Measurements from ENCODE around the gene MYL1. TPM values are rescaled to one million over a fixed set of nuclear protein-coding genes. Genes with fewer than 3 reads are reported as not detected.

Gene MYL1
- polyA plus RNA-seq (2012; ENCODE audit: insufficient read depth, insufficient read length, low read depth): not detected

DNA sequence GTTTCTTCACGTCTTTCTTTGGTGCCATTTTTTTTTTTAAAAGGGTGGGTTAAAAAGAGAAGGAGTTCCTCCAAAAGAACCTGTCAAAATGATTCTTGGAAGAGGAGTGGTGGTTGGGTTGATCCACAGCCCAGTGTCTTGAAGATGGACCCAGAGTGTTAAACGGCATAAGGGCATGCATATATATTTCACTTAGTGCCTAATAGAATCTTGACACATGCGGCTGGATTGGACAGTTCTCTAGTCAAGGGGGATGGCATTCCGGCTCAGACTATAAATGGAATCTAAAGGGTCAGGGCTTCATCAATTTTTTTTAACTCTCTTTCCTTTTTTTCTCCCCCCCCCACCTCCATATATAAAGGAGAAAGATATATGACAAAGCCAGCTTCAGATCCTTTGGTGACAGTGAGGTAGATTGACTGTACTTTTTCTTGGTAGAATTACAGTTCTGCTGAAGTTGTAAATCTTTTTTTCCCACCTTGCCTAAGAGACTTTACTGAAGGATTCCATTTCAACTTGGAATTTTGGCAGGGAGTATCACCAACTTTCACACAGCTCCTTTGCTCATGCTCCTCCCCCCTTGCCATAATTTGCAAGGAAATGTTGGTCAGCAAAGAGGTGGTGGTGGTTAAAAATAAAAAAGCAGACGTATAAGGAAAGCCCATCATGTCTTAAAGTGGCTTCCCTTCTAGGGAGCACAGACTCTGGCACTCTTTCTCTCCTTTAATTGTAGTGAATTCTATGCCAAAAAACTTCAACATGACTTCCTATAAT lies at the start of gene MYL1:
MYL1 (minus strand) TSS at position 160 of the 774 bp plus-strand sequence; CDS start at position 28, 132 bp downstream.
- DNase-seq: no peak
- Histone ChIP-seq H3K36me3 (no peaks in the 10 kb centered on the region), H3K9me3 (no peaks in the 10 kb centered on the region), H3K4me3 (ENCODE audit: low read depth, low read length) (no peak within 1 kb of the TSS), H3K27me3 (no peaks in the 10 kb centered on the region; the same call in 1 of the 2 replicates), H3K4me1 (no peaks in the 10 kb centered on the region)
- TF ChIP-seq, protein P1, sequence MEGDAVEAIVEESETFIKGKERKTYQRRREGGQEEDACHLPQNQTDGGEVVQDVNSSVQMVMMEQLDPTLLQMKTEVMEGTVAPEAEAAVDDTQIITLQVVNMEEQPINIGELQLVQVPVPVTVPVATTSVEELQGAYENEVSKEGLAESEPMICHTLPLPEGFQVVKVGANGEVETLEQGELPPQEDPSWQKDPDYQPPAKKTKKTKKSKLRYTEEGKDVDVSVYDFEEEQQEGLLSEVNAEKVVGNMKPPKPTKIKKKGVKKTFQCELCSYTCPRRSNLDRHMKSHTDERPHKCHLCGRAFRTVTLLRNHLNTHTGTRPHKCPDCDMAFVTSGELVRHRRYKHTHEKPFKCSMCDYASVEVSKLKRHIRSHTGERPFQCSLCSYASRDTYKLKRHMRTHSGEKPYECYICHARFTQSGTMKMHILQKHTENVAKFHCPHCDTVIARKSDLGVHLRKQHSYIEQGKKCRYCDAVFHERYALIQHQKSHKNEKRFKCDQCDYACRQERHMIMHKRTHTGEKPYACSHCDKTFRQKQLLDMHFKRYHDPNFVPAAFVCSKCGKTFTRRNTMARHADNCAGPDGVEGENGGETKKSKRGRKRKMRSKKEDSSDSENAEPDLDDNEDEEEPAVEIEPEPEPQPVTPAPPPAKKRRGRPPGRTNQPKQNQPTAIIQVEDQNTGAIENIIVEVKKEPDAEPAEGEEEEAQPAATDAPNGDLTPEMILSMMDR (IDR thresholded peaks at IDR 0.05; ENCODE audit: low read depth, low read length): no peak

DNA sequence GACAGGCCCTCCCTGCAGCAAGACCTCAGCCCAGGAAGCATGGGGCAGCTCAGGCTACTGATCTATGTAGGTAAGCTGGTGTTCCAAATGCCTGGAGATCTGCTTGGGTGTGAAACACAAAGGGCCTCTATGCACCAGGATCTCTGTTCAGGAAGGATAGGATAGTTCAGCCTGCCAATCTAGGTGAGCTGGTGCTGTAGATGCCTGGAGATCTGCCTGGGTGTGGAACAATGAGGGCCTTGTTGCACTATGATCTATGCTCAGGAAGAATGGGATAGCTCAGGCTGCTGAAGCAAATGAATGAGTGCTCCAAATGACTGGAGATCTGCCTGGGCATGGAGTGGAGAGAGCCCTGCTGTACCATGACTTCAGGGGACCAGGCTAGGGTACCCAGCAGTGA lies 48.9 kb upstream of the MYL1 start:
- Histone ChIP-seq H3K4me1 (no peaks in the 10 kb centered on the region), H3K4me3 (ENCODE audit: low read depth, low read length) (no peak overlapping the region), H3K27me3 (no peaks in the 10 kb centered on the region), H3K36me3 (no peaks in the 10 kb centered on the region), H3K9me3 (no peaks in the 10 kb centered on the region)
- DNase-seq: no peak
- TF ChIP-seq, protein P1 (IDR thresholded peaks at IDR 0.05; ENCODE audit: low read depth, low read length): no peak

DNA sequence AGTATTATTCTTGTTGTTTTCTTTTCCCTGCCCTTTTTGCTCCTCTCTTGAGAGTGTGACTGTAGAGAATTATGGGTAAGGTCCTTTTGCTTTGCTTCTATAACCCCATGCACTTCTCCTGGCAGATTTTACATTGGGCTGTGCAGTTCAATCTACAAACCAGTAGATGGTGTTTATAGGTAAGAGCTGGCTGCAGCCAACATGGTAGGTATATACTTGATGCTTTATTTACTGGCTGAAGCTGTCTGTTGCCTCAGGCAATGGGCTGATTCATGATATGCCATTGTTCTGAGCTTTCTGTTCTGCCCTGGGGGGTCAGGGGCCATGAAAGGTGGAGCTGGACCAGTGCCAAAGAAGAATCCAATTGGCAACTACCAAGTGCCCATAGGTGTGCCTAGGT lies 48.3 kb upstream of the MYL1 start:
- Histone ChIP-seq H3K36me3 (no peaks in the 10 kb centered on the region), H3K4me3 (ENCODE audit: low read depth, low read length) (no peak overlapping the region), H3K27me3 (no peaks in the 10 kb centered on the region), H3K4me1 (no peaks in the 10 kb centered on the region), H3K9me3 (no peaks in the 10 kb centered on the region)
- DNase-seq: no peak
- TF ChIP-seq, protein P1 (IDR thresholded peaks at IDR 0.05; ENCODE audit: low read depth, low read length): peak; percentile 43

DNA sequence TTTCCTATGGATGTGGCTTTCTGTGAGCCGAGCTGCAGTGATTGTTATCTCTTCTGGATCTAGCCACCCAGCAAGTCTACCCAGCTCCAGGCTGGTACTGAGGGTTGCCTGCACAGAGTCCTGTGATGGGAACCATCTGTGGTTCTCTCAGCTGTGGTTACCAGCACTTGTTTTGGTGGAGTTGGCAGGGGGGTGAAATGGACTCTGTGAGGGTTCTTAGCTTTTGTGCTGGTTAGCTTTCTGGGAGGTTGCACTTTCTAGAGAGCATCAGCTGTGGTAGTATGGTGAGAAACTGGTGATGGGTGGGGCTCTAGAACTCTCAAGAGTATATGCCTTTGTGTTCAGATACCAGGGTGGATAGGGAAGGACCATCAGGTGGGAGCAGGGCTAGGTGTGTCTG lies 45.4 kb upstream of the MYL1 start:
- Histone ChIP-seq H3K36me3 (no peaks in the 10 kb centered on the region), H3K27me3 (no peaks in the 10 kb centered on the region), H3K4me1 (no peaks in the 10 kb centered on the region), H3K4me3 (ENCODE audit: low read depth, low read length) (no peak overlapping the region), H3K9me3 (no peaks in the 10 kb centered on the region)
- TF ChIP-seq, protein P1 (IDR thresholded peaks at IDR 0.05; ENCODE audit: low read depth, low read length): no peak
- no peak for DNase-seq

DNA sequence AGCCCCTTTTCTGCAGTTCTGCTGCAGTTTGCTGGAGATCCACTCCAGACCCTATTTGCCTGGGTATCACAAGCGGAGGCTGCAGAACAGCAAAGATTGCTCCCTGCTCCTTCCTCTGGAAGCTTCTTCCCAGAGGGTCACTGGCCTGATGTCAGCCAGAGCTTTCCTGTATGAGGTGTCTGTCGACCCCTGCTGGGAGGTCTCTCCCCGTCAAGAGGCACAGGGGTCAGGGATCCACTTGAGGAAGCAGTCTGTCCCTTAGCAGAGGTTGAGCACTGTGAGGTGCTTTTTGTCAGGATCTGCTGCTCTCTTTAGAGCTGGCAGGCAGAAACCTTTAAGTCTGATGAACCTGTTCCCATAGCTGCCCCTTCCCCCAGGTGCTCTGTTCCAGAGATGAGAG lies 42.0 kb upstream of the MYL1 start:
- Histone ChIP-seq H3K4me3 (ENCODE audit: low read depth, low read length) (no peak overlapping the region), H3K9me3 (no peaks in the 10 kb centered on the region), H3K36me3 (no peaks in the 10 kb centered on the region), H3K4me1 (no peaks in the 10 kb centered on the region), H3K27me3 (no peaks in the 10 kb centered on the region)
- no peak for DNase-seq
- TF ChIP-seq, protein P1 (IDR thresholded peaks at IDR 0.05; ENCODE audit: low read depth, low read length): peak; percentile 26; the same call in 1 of the 2 replicates

DNA sequence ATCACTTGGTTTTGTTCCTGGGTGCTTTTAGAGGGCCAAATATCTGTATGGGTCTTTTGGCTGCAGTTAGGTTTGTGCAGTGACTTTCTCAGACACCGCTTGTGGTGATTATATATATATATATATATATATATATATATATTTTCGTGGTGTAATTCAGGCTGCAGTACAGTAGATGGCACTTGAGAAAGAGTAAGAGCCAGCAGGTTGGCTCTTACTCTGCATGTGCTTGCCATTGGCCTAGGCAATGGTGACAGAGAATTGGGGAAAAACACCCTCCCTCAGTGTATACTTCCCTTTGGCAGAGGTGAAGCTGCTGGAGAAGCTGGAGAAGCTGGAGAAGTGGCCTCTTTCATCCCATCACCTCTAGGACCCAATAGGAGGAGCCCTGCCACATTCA lies 22.2 kb upstream of the MYL1 start:
- Histone ChIP-seq H3K4me3 (ENCODE audit: low read depth, low read length) (no peak overlapping the region), H3K27me3 (no peaks in the 10 kb centered on the region), H3K36me3 (no peaks in the 10 kb centered on the region), H3K9me3 (no peaks in the 10 kb centered on the region), H3K4me1 (no peaks in the 10 kb centered on the region)
- no peak for DNase-seq
- TF ChIP-seq, protein P1 (IDR thresholded peaks at IDR 0.05; ENCODE audit: low read depth, low read length): no peak
